ENCODE results near the gene HORMAD2.

HORMAD2 gene

DNA sequence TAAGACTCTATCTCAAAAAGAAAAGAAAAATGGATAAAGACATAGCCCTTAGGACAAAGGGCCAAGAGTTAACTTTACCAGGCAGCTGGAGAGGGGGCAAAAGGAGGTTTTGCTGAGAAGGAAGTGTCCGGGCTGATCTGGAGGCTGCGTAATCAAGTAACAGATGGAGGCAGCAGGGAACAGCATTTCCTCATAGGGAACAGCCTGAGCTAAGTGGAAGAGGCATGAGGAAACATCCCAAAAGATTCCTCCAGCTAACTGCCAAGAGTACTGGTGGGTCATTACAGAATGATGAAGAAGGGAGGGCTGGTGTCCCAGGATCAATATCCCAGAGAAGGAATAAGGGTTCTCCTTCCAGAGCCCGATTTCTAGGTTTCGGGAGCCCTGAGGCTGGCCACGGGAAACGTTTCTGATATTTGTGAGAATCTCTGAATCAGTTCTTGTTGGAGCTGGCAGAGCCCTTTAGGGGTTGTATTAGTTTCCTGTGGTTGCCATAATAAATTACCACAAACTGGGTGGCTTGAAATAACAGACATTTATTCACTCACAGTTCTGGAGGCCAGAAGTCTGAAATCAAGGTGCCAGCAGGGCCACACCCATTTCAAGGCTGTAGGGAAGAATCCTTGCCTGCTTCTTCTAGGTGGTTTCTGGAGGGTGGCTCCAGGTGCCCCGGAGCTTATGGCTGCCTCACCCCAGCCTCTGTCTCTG is 145.1 kb downstream of the HORMAD2 start:
- no peak for DNase-seq

DNA sequence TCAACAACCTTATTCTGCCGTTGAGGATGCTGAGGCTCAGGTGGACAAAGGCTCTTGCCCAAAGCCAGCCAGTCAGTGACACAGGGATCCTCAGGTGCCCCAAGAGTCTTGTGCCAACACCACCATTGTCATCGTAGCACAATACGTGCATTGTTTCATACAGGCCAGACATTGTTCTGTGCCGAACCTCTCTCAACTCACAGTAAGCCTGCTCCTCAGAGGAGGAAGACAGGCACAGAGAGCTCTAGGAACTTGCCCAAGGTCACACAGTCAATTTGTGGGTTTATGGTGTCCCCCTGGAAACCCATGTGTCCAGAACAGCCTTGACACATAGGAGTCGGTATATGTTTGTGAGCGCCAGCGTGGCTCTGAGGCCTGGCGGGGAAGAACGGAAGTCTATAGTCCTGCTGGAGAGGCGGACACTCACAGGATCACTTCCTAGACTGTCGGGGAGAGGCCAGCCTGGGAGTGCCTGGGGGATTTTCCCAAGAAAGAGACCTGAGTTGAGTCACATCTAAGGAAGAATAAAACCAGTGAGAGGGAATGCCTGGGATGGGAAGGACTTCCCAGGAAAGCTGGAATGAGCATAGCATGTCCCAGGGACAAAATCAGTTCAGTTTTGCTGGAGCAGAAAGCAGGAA is 146.0 kb downstream of the HORMAD2 start:
- DNase-seq: no peak
